GM12892 (cell line): ENCODE data around the gene LBX2.

Source experiments
- DNase-seq: peaks from one replicate; pipeline ENCODE4 v3.0.0; 2011; ENCODE audit not compliant: insufficient read length
- FAIRE-seq: peaks from 2 replicates; lab custom pipeline; 2011; peaks lifted over from hg19 to GRCh38; lab: Jason Lieb, UNC
- POLR2A ChIP-seq: IDR thresholded peaks from 2 replicates; pipeline ENCODE4 v1.6.1; 2011; ENCODE audit warnings: low read depth, low read length, control low read depth
- POLR2AphosphoS5 ChIP-seq: IDR thresholded peaks from 2 replicates; pipeline ENCODE4 v1.6.1; 2011; ENCODE audit warnings: low read depth, low read length, control low read depth
- TAF1 ChIP-seq: IDR thresholded peaks from 2 replicates; pipeline ENCODE4 v1.6.1; 2011; ENCODE audit warnings: low read depth, mild to moderate bottlenecking, control low read depth, low read length, borderline replicate concordance

LBX2 gene

GRCh38 chr2:74511104-74511989, 11.9 kb upstream of the LBX2 start:
- FAIRE-seq (no peak), DNase-seq (no peak)
- TF ChIP-seq POLR2A (no peak), POLR2AphosphoS5 (no peak), TAF1 (no peak)

GRCh38 chr2:74510272-74510671, 10.9 kb upstream of the LBX2 start:
- TF ChIP-seq POLR2AphosphoS5 (no peak), TAF1 (no peak)
- DNase-seq: no peak
- FAIRE-seq: no peak

GRCh38 chr2:74507926-74508520, 8.6 kb upstream of the LBX2 start:
- no peak for DNase-seq
- TF ChIP-seq TAF1 (no peak), POLR2AphosphoS5 (no peak), POLR2A (no peak)
- no peak for FAIRE-seq

- peak; percentile 99 for FAIRE-seq
- TF ChIP-seq POLR2AphosphoS5 (peak; percentile 85), POLR2A (peak; percentile 87), TAF1 (peak; percentile 83)
- peak; percentile 93 for DNase-seq
Observed at GRCh38 chr2:74507145-74507925, 7.9 kb upstream of the LBX2 start, which contains the start of gene PCGF1. Gene PCGF1 (minus strand): TSS chr2:74507695. CDS start chr2:74507668, 27 bp downstream.

- no peak for TF ChIP-seq TAF1
- DNase-seq (no peak), FAIRE-seq (no peak)
Observed at GRCh38 chr2:74505448-74506246, 6.2 kb upstream of the LBX2 start.

GRCh38 chr2:74504591-74504990, 5.2 kb upstream of the LBX2 start:
- no peak for DNase-seq
- FAIRE-seq: no peak
- no peak for TF ChIP-seq POLR2A
- TF ChIP-seq POLR2AphosphoS5: no peak
- TF ChIP-seq TAF1: no peak

GRCh38 chr2:74503506-74504475, 4.4 kb upstream of the LBX2 start:
- DNase-seq (no peak), FAIRE-seq (no peak)
- TF ChIP-seq POLR2AphosphoS5: 0 out of 2 replicates have a peak, but pooled peaks have one; percentile 18
- TF ChIP-seq TAF1: no peak

- FAIRE-seq (peak; percentile 76), DNase-seq (peak; percentile 84)
- TF ChIP-seq POLR2A: peak; percentile 58; the same call in 1 of the 2 replicates
- TF ChIP-seq POLR2AphosphoS5: no peak
- TF ChIP-seq TAF1: no peak
Observed at GRCh38 chr2:74502720-74503505, 3.5 kb upstream of the LBX2 start.

GRCh38 chr2:74502147-74502719, 2.8 kb upstream of the LBX2 start:
- no peak for FAIRE-seq
- DNase-seq: no peak
- TF ChIP-seq TAF1: no peak
- no peak for TF ChIP-seq POLR2A
- no peak for TF ChIP-seq POLR2AphosphoS5
